Measurements from ENCODE around the gene NEUROG1.
"Not testable (repeated sequence)": the region's sequence is repeated elsewhere in the genome, so short reads cannot be mapped to it uniquely, and the experiment has no call there.

The NEUROG1 gene

DNA sequence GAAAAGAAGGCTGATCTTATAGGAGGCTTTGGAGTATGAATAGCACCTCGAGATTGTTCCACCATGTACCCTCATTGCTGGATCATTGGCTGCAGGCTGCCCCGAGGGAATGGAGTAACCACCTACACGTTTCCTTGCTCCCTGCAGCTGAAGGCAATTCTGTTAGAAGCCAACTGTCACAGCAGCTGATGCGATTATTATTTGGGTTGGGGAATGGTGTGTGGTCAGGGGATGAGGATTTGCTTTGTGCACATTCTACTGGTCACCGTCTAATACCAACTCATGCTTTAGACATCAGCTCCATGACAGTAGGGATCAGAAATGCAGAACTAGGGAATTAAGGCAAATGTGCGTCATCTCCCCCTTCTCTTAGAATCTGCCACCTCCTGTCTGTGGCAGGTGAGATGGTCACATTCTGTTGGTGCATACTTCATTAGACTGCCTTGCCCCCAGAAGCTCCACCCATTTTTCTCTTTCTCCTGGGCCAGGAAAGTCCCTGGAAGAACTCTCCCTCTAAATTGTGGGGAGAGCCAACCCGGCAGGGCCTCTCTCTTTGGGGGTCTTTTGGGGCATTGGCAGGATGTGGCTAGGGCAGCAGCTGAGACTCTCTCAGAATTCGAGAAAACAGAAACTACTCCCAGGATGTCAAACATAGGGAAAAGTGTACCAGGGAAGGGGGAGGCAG, 32.8 kb downstream of the NEUROG1 start:
- H3K9me3 ChIP-seq (replicated peaks; ENCODE audit: low read length): no peaks in the 10 kb centered on the region
- H3K36me3 ChIP-seq (ENCODE audit: insufficient read depth, low read length): no peaks in the 10 kb centered on the region
- no peak overlapping the region for H3K4me3 ChIP-seq (ENCODE audit: low read length)
- no peaks in the 10 kb centered on the region for H3K4me1 ChIP-seq (ENCODE audit: control insufficient read depth, insufficient read depth, low read length)
- no peak overlapping the region for H3K9ac ChIP-seq (ENCODE audit: low read depth, low read length)
- peaks cover 57% of the 10 kb centered on the region for H3K27me3 ChIP-seq (ENCODE audit: control insufficient read depth, insufficient read depth, low read length)
- H3K4me2 ChIP-seq (ENCODE audit: low read length): no peak overlapping the region

DNA sequence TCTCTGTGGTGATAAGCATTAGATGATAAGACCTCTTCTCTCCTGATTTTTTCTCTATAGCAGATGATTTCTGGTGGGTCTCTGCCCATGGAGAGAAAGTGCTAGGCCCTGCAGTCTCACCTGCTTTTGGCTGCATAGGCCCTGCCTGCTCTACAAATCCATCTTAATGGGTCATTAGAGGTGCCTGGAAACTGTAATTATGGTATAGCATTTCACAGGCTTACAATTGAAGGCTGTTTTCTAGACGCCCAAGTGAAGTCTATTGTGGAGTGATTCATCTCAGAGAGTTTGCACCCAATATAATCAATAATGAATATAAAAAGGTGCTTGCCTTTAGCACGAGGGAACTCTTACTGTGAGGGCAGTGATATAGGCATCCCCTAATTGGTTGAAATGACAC, 33.8 kb downstream of the NEUROG1 start:
- H3K4me1 ChIP-seq (ENCODE audit: control insufficient read depth, insufficient read depth, low read length): no peaks in the 10 kb centered on the region
- no peaks in the 10 kb centered on the region for H3K9me3 ChIP-seq (replicated peaks; ENCODE audit: low read length)
- peaks cover 63% of the 10 kb centered on the region for H3K27me3 ChIP-seq (ENCODE audit: control insufficient read depth, insufficient read depth, low read length)
- no peak overlapping the region for H3K4me2 ChIP-seq (ENCODE audit: low read length)
- no peak overlapping the region for H3K4me3 ChIP-seq (ENCODE audit: low read length)
- H3K9ac ChIP-seq (ENCODE audit: low read depth, low read length): no peak overlapping the region
- no peaks in the 10 kb centered on the region for H3K36me3 ChIP-seq (ENCODE audit: insufficient read depth, low read length)

DNA sequence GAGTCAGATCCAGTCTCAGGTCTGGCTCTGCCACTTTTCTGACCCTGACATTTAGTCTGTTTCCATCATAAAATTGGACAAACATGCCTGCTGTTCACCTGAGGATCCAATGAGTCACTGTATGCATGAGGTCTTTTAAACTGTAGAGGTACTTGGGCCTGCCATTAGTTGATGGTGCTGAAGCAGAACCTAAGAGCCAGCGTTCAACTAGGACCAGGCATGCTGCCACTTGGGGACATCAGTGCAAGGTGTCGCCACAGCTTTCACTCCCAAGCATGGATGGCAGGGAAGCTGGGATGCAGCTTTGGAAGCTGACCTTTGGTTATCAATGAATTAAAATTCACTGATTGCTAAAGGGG, 37.1 kb downstream of the NEUROG1 start:
- Histone ChIP-seq H3K4me3 (ENCODE audit: low read length) (no peak overlapping the region), H3K9ac (ENCODE audit: low read depth, low read length) (no peak overlapping the region), H3K4me2 (ENCODE audit: low read length) (no peak overlapping the region), H3K9me3 (replicated peaks; ENCODE audit: low read length) (no peaks in the 10 kb centered on the region), H3K36me3 (ENCODE audit: insufficient read depth, low read length) (no peaks in the 10 kb centered on the region), H3K27me3 (ENCODE audit: control insufficient read depth, insufficient read depth, low read length) (peaks cover 55% of the 10 kb centered on the region), H3K4me1 (ENCODE audit: control insufficient read depth, insufficient read depth, low read length) (peaks cover 7% of the 10 kb centered on the region)

GRCh38 chr5:135497971-135498636, 37.7 kb downstream of the NEUROG1 start:
- peaks cover 11% of the 10 kb centered on the region for H3K4me1 ChIP-seq (ENCODE audit: control insufficient read depth, insufficient read depth, low read length)
- H3K4me3 ChIP-seq (ENCODE audit: low read length): no peak overlapping the region
- H3K9ac ChIP-seq (ENCODE audit: low read depth, low read length): no peak overlapping the region
- H3K4me2 ChIP-seq (ENCODE audit: low read length): no peak overlapping the region
- H3K9me3 ChIP-seq (replicated peaks; ENCODE audit: low read length): no peaks in the 10 kb centered on the region
- no peaks in the 10 kb centered on the region for H3K36me3 ChIP-seq (ENCODE audit: insufficient read depth, low read length)
- H3K27me3 ChIP-seq (ENCODE audit: control insufficient read depth, insufficient read depth, low read length): peaks cover 50% of the 10 kb centered on the region

DNA sequence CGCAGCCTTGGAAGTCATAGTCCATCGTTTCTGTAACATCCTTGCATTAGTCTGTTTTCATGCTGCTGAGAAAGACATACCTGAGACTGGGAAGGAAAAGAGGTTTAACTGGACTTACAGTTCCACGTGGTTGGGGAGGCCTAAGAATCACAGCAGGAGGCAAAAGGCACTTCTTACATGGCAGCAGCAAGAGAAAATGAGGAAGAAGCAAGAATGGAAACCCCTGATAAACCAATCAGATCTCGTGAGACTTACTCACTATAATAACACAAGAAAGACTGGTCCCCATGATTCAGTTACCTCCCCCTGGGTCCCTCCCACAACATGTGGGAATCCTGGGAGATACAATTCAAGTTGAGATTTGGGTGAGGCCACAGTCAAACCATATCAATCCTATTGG, 40.2 kb downstream of the NEUROG1 start:
- H3K9ac ChIP-seq (ENCODE audit: low read depth, low read length); H3K4me3 ChIP-seq (ENCODE audit: low read length); H3K9me3 ChIP-seq (replicated peaks; ENCODE audit: low read length); H3K4me2 ChIP-seq (ENCODE audit: low read length); H3K36me3 ChIP-seq (ENCODE audit: insufficient read depth, low read length): not testable (repeated sequence)
- Histone ChIP-seq H3K4me1 (ENCODE audit: control insufficient read depth, insufficient read depth, low read length) (peaks cover 14% of the 10 kb centered on the region), H3K27me3 (ENCODE audit: control insufficient read depth, insufficient read depth, low read length) (peaks cover 46% of the 10 kb centered on the region)

GRCh38 chr5:135494196-135494595, 41.6 kb downstream of the NEUROG1 start:
- H3K4me2 ChIP-seq (ENCODE audit: low read length): no peak overlapping the region
- no peaks in the 10 kb centered on the region for H3K36me3 ChIP-seq (ENCODE audit: insufficient read depth, low read length)
- H3K9ac ChIP-seq (ENCODE audit: low read depth, low read length): no peak overlapping the region
- no peaks in the 10 kb centered on the region for H3K9me3 ChIP-seq (replicated peaks; ENCODE audit: low read length)
- H3K4me1 ChIP-seq (ENCODE audit: control insufficient read depth, insufficient read depth, low read length): peaks cover 25% of the 10 kb centered on the region
- H3K4me3 ChIP-seq (ENCODE audit: low read length): no peak overlapping the region
- H3K27me3 ChIP-seq (ENCODE audit: control insufficient read depth, insufficient read depth, low read length): peaks cover 51% of the 10 kb centered on the region

DNA sequence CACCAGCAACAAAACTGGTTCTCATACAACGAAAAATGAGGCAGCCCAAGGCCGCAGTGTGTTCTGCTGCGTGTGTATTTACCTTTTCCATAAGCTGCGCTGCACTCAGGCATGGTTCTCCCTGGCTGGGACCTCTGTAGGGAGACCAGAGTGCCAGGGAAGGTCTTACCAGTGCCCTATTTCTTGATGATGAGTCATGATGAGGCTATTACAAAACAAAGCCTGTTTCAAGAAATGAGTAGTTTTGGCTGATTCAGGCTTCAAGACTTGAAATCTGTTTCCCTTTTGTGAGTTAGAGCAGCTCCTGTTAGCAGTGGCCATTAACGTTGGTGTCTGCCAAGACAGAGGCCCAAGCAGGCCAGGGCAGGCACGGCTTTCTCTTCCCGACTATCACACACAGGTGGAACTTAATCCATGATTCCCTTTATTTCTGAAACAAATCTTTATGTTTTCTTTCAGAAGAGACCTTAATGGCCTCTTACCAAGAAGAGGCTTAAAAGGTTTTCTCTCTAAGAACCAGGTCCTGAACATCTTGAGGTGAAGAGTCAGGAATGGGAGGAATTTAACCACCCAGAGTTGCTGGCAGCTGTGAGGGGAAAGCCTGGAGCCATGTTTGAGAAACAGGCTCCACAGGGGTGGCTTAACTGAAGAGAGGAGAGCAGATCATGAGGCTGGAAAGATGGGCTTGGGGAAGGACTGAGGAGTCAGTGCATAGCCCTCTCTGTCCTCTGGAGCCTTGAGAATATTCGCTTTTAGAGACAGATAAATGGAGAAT, 42.2 kb downstream of the NEUROG1 start:
- H3K36me3 ChIP-seq (ENCODE audit: insufficient read depth, low read length): no peaks in the 10 kb centered on the region
- H3K9ac ChIP-seq (ENCODE audit: low read depth, low read length): no peak overlapping the region
- H3K4me2 ChIP-seq (ENCODE audit: low read length): no peak overlapping the region
- H3K9me3 ChIP-seq (replicated peaks; ENCODE audit: low read length): no peaks in the 10 kb centered on the region
- H3K27me3 ChIP-seq (ENCODE audit: control insufficient read depth, insufficient read depth, low read length): peaks cover 50% of the 10 kb centered on the region
- peaks cover 31% of the 10 kb centered on the region for H3K4me1 ChIP-seq (ENCODE audit: control insufficient read depth, insufficient read depth, low read length)
- H3K4me3 ChIP-seq (ENCODE audit: low read length): no peak overlapping the region

DNA sequence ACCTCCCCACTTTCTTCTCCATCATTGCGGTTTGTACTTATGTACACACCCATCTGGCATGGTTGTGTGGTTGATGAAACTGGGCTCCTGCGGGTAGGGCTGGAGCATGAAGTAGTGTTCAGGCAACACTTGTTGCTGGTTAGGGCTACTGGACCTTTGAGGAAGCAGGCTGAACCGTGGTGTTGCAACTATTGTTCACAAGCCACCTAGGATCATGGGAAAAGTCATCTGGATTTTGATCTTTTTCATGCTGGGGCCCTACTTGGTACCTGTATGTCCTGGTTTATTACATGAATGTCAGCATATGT, 43.5 kb downstream of the NEUROG1 start:
- Histone ChIP-seq H3K4me2 (ENCODE audit: low read length) (no peak overlapping the region), H3K9me3 (replicated peaks; ENCODE audit: low read length) (no peaks in the 10 kb centered on the region), H3K4me1 (ENCODE audit: control insufficient read depth, insufficient read depth, low read length) (peaks cover 38% of the 10 kb centered on the region), H3K36me3 (ENCODE audit: insufficient read depth, low read length) (no peaks in the 10 kb centered on the region), H3K27me3 (ENCODE audit: control insufficient read depth, insufficient read depth, low read length) (peaks cover 50% of the 10 kb centered on the region), H3K4me3 (ENCODE audit: low read length) (no peak overlapping the region), H3K9ac (ENCODE audit: low read depth, low read length) (no peak overlapping the region)

DNA sequence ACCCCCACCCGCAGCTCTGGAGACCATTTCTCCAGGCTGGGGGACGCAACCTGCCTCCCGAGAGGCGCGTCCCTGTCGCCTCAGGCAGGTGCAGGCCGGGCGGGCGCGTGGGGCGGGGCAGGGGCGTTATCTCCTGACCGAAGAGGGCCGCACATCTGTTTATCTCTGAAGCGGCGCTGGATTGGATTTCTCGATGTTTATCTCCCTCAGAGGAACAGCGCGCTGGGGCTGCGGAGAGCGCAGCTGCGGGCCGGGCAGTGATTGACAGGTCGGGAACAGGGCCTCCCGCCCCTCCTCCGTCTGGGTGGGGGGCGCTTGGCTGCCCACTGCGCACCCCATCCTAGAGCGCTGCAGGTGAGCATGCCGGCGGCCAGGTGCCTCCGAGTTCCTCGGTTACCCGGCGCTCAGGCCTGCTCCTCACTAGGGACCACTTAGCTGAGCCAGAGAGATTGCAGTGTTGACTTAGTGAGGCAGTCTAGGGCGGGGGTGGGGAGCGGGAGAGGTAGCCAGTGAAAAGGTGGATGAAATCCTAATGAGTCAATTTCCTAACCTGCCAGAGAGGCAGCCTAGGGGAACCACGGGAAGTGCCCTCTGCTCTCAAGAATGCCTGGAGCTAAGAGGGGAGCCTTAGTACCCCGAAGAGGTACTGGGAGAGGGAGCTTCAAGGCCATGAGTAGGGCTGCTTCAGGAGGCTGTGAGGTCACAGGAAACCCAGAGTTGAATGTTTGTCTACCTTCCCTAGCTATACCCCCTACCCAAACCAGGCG, 44.0 kb downstream of the NEUROG1 start:
- peaks cover 50% of the 10 kb centered on the region for H3K27me3 ChIP-seq (ENCODE audit: control insufficient read depth, insufficient read depth, low read length)
- H3K4me2 ChIP-seq (ENCODE audit: low read length): no peak overlapping the region
- no peaks in the 10 kb centered on the region for H3K9me3 ChIP-seq (replicated peaks; ENCODE audit: low read length)
- no peak overlapping the region for H3K4me3 ChIP-seq (ENCODE audit: low read length)
- no peak overlapping the region for H3K9ac ChIP-seq (ENCODE audit: low read depth, low read length)
- no peaks in the 10 kb centered on the region for H3K36me3 ChIP-seq (ENCODE audit: insufficient read depth, low read length)
- H3K4me1 ChIP-seq (ENCODE audit: control insufficient read depth, insufficient read depth, low read length): peaks cover 38% of the 10 kb centered on the region

GRCh38 chr5:135491038-135491551, 44.7 kb downstream of the NEUROG1 start:
- H3K4me2 ChIP-seq (ENCODE audit: low read length): no peak overlapping the region
- no peak overlapping the region for H3K9ac ChIP-seq (ENCODE audit: low read depth, low read length)
- H3K27me3 ChIP-seq (ENCODE audit: control insufficient read depth, insufficient read depth, low read length): peaks cover 53% of the 10 kb centered on the region
- no peaks in the 10 kb centered on the region for H3K36me3 ChIP-seq (ENCODE audit: insufficient read depth, low read length)
- no peak overlapping the region for H3K4me3 ChIP-seq (ENCODE audit: low read length)
- H3K9me3 ChIP-seq (replicated peaks; ENCODE audit: low read length): no peaks in the 10 kb centered on the region
- H3K4me1 ChIP-seq (ENCODE audit: control insufficient read depth, insufficient read depth, low read length): peaks cover 38% of the 10 kb centered on the region

Data from skeletal muscle satellite cell (primary cell).